Right cardiac atrium (tissue), 5 donors: ENCODE measurements around the gene PKIG. TPM values are rescaled to one million over a fixed set of nuclear protein-coding genes. Genes with fewer than 3 reads are reported as not detected.
"Not testable (repeated sequence)": the region's sequence is repeated elsewhere in the genome, so short reads cannot be mapped to it uniquely, and the experiment has no call there.

ENCODE experiments used
- ATAC-seq, 2 donors: fragments of 200-7000 bp; cut with Tn5 transposase; one replicate each; pipeline versions ENCODE4 v1.8.0 to v1.9.1; 2020; ENCODE audit warnings: moderate library complexity in 2 of 2, mild to moderate bottlenecking in 1 of 2
- DNase-seq, 3 donors: peaks; one replicate each; pipeline ENCODE4 v3.0.0-alpha.2; 2020
- H3K27ac ChIP-seq: one replicate; pipeline ENCODE4 v1.5.1; 2013; ENCODE audit warnings: mild to moderate bottlenecking, low read length, control low read depth, moderate library complexity
- H3K27me3 ChIP-seq: one replicate; pipeline ENCODE4 v1.6.1; 2013; ENCODE audit not compliant: control insufficient read depth, insufficient read depth
- H3K4me1 ChIP-seq: one replicate; pipeline ENCODE4 v1.6.1; 2013; ENCODE audit warnings: low read length; ENCODE audit not compliant: control insufficient read depth, insufficient read depth
- H3K4me3 ChIP-seq: one replicate; pipeline ENCODE4 v1.5.1; 2013; ENCODE audit warnings: low read length, control low read depth
- H3K9me3 ChIP-seq: one replicate; pipeline ENCODE4 v1.6.1; 2013; ENCODE audit warnings: low read length; ENCODE audit not compliant: control insufficient read depth
- WGBS: extraction: QIAGEN DNeasy Blood & Tissue Kit; methylation state at CpG from one replicate; pipeline ENCODE4 v1.1.7; 2013; 5-methylcytosine and 5-hydroxymethylcytosine counted together
- intact Hi-C, 4 donors: fragments of 100-400 bp; cut with DNase I; formaldehyde crosslinking; loops; one replicate each; pipeline versions ENCODE4 v1.11.0 to v1.14.0; 2022 to 2023
- polyA plus RNA-seq: library from polyadenylated mRNA; stranded (reverse); fragments of 200-250 nt; gene quantifications from one replicate; pipeline ENCODE4 v1.2.3, GENCODE V29; 2013
- total RNA-seq, 4 donors: library from RNA; stranded (reverse); fragmentation: NEBNext Ultra II Directional; extraction: Animal tissue kit (Norgen Biotek cat#: 25700); gene quantifications; one replicate each; pipeline ENCODE4 v1.2.1, GENCODE V29; 2021
- donor health status: healthy with polysubstance abuse.
- donor health status: DM: no; HTN: yes; CAD: no.
- donor health status: DM: no; HTN: no; CAD: no.
- donor health status: DM: no; HTN: yes; CAD: no; lungs with severe emphysema.
- donor health status: DM: yes; HTN: yes; CAD: no.

Gene PKIG
- total and polyA plus RNA-seq, 5 donors: 212 to 334 (median 235) TPM

- Histone ChIP-seq H3K9me3 (no peaks in the 10 kb centered on the region), H3K4me3 (no peak overlapping the region), H3K4me1 (peaks cover 4% of the 10 kb centered on the region), H3K27me3 (no peaks in the 10 kb centered on the region), H3K27ac (no peak overlapping the region)
- DNase-seq: no peak
- WGBS: 97% methylated on average over 8 of the region's 8 CpGs
- no peak for ATAC-seq
- intact Hi-C loops: no loop called here
Observed at GRCh38 chr20:44547419-44547818, 35.0 kb upstream of the PKIG start.

GRCh38 chr20:44549123-44549522 lies 33.3 kb upstream of the PKIG start:
- no peak overlapping the region for H3K4me3 ChIP-seq
- peak overlapping the region; percentile 8 for H3K27ac ChIP-seq
- intact Hi-C loops: no loop called here
- peak in 1 of 2 donors; percentile 23 for ATAC-seq
- H3K4me1 ChIP-seq: peaks cover 2% of the 10 kb centered on the region
- 35% methylated on average over 4 of the region's 4 CpGs for whole genome bisulfite sequencing
- no peak for DNase-seq
- H3K27me3 ChIP-seq: no peaks in the 10 kb centered on the region
- no peaks in the 10 kb centered on the region for H3K9me3 ChIP-seq

GRCh38 chr20:44552050-44552449 lies 30.3 kb upstream of the PKIG start:
- Histone ChIP-seq H3K27ac (no peak overlapping the region), H3K9me3 (no peaks in the 10 kb centered on the region), H3K4me1 (peaks cover 2% of the 10 kb centered on the region), H3K27me3 (no peaks in the 10 kb centered on the region), H3K4me3 (no peak overlapping the region)
- ATAC-seq (no peak), DNase-seq (no peak)
- intact Hi-C loops: no loop called here
- 80% methylated on average over 4 of the region's 4 CpGs for WGBS

- Histone ChIP-seq H3K27me3 (no peaks in the 10 kb centered on the region), H3K9me3 (no peaks in the 10 kb centered on the region), H3K4me1 (peaks cover 2% of the 10 kb centered on the region), H3K27ac (no peak overlapping the region), H3K4me3 (no peak overlapping the region)
- DNase-seq (no peak), ATAC-seq (no peak)
- 71% methylated on average over 3 of the region's 3 CpGs for WGBS
- intact Hi-C loops: no loop called here
Observed at GRCh38 chr20:44552568-44552949, 29.8 kb upstream of the PKIG start.

DNA sequence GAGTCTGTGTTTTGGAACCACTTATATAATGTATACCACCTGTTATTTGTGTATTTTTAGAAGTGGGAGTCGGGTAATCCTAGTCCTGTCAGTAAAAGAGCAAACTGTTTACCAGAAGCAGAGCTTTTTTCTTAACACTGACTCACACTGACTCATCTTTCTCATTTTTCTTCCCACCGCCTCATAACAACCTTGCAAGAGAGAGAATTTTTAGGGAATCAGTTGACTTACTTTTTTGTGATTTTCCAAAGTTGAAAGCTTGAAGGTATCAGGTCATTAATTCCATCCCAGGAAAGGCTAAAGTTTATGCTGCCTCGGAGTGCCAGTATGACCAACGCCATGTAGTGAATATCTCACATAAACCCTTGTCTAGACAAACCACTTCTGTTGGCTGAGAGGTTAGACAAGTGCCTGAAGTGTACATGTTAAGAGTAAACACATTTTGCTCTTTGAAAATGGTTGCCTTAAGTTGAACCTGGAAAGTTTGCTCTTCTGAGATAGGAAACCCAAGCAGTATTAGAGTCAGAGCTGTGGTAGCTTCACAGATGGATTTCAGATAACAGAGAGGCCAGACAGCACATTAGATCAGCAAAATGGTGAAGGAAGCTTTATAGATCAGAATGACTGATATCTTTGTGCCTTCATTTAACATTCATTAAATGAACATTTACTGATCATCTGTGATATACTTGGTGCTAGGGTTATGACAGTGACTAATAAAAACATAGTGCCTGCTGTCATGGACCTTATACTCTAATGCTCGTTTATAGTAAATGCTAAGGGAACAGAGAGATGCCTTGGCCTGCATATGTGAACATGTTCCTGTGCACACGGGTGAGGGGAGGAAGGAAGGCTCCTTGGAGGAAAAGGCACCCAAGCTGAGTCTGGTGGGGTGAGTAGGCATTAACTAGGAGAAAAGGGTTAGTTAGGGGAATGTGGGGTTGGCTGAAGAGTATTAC lies 29.1 kb upstream of the PKIG start:
- intact Hi-C loops: no loop called here
- no peak for DNase-seq
- H3K9me3 ChIP-seq: no peaks in the 10 kb centered on the region
- H3K27ac ChIP-seq: peak overlapping the region; percentile 18
- H3K4me1 ChIP-seq: peaks cover 2% of the 10 kb centered on the region
- ATAC-seq: peak; percentile 27 to 42
- no peaks in the 10 kb centered on the region for H3K27me3 ChIP-seq
- WGBS: 50% methylated on average over 6 of the region's 6 CpGs
- no peak overlapping the region for H3K4me3 ChIP-seq

GRCh38 chr20:44559302-44559701 lies 23.1 kb upstream of the PKIG start:
- Histone ChIP-seq H3K4me3 (no peak overlapping the region), H3K27me3 (no peaks in the 10 kb centered on the region), H3K4me1 (peaks cover 2% of the 10 kb centered on the region), H3K27ac (no peak overlapping the region), H3K9me3 (no peaks in the 10 kb centered on the region)
- intact Hi-C loops: no loop called here
- ATAC-seq (no peak), DNase-seq (no peak)

- Histone ChIP-seq H3K4me3 (no peak overlapping the region), H3K27me3 (no peaks in the 10 kb centered on the region), H3K4me1 (peaks cover 2% of the 10 kb centered on the region), H3K27ac (no peak overlapping the region), H3K9me3 (no peaks in the 10 kb centered on the region)
- WGBS: 96% methylated on average over 2 of the region's 2 CpGs
- ATAC-seq: no peak
- DNase-seq: no peak
- intact Hi-C loops: no loop called here
Observed at GRCh38 chr20:44560229-44560628, 22.1 kb upstream of the PKIG start.

DNA sequence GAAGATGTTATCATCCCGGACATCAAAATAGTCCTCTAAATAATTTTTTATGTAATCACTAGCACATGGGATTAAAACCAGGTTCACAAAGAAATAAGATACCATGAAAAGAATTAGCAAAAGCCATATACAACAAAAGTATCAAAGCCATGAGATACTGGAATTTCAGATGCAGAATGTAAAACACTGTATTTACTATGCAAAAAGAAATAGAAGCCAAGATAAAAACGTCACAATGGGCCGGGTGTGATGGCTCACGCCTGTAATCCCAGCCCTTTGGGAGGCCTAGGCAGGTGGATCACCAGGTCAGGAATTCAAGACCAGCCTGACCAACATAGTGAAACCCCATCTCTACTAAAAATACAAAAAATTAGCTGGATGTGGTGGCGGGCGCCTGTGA lies 21.6 kb upstream of the PKIG start:
- intact Hi-C loops, H3K27me3 ChIP-seq, H3K9me3 ChIP-seq, H3K4me3 ChIP-seq, H3K4me1 ChIP-seq, ATAC-seq, H3K27ac ChIP-seq, DNase-seq: not testable (repeated sequence)
- 89% methylated on average over 6 of the region's 6 CpGs for WGBS

DNA sequence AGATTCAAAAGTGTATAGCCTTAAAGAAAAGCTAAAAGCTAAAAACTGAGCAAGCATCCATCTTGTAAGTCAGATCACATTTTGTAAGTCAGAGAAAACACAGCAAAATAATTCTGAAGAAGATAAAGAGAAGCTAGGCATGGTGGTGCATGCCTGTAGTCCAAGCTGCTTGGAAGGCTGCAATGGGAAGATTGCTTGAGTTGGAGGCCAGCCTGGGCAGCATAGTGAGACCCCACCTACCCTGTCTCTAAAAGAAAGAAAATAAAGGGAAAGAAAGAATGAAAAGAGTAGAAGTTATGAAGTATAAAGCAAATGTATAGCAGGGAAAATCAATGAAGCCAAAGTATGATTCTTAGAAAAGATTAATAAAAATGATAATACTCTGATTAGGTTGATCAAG lies 20.5 kb upstream of the PKIG start:
- DNase-seq: no peak
- no peaks in the 10 kb centered on the region for H3K9me3 ChIP-seq
- H3K27ac ChIP-seq: no peak overlapping the region
- no peak for ATAC-seq
- H3K27me3 ChIP-seq: no peaks in the 10 kb centered on the region
- intact Hi-C loops: no loop called here
- no peak overlapping the region for H3K4me3 ChIP-seq
- peaks cover 2% of the 10 kb centered on the region for H3K4me1 ChIP-seq

GRCh38 chr20:44566018-44566417 lies 16.4 kb upstream of the PKIG start:
- DNase-seq (no peak), ATAC-seq (no peak)
- Histone ChIP-seq H3K27ac (no peak overlapping the region), H3K4me1 (peaks cover 2% of the 10 kb centered on the region), H3K27me3 (no peaks in the 10 kb centered on the region), H3K9me3 (no peaks in the 10 kb centered on the region), H3K4me3 (no peak overlapping the region)
- intact Hi-C loops: no loop called here
- WGBS: 95% methylated on average over 3 of the region's 3 CpGs

GRCh38 chr20:44566811-44567210 lies 15.6 kb upstream of the PKIG start:
- no peak overlapping the region for H3K4me3 ChIP-seq
- intact Hi-C loops: no loop called here
- no peak overlapping the region for H3K27ac ChIP-seq
- no peaks in the 10 kb centered on the region for H3K27me3 ChIP-seq
- H3K4me1 ChIP-seq: peaks cover 2% of the 10 kb centered on the region
- no peak for ATAC-seq
- DNase-seq: no peak
- H3K9me3 ChIP-seq: no peaks in the 10 kb centered on the region

DNA sequence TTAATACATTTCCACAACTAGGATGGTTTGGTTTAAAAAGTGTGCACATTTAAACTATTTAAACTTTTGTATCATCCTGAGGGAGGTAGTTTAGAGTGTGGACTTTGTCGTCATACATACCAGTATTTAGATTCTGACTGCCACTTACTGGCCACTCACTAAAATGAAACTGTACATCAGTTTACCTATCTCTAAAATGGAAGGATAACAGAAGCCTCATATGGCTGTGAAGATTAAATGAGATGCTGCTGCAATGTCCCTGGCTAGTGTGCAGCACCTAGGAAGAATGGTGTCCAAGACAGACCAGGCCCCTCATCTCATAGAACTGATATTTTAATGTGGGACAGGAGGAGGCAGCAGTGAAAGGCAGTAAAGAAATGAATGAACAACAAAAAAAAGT lies 12.0 kb upstream of the PKIG start:
- WGBS: 93% methylated on average over 1 of the region's 1 CpG
- no peak overlapping the region for H3K4me3 ChIP-seq
- DNase-seq (no peak), ATAC-seq (no peak)
- intact Hi-C loops: no loop called here
- H3K9me3 ChIP-seq: no peaks in the 10 kb centered on the region
- H3K27me3 ChIP-seq: no peaks in the 10 kb centered on the region
- no peaks in the 10 kb centered on the region for H3K4me1 ChIP-seq
- no peak overlapping the region for H3K27ac ChIP-seq
